ENCODE results near the gene MRI1. TPM values are rescaled to one million over a fixed set of nuclear protein-coding genes. Genes with fewer than 3 reads are reported as not detected.

MRI1 gene
- total RNA-seq, 1 experiment from 2014 or later = 29.9 TPM

- no peak for ATAC-seq
Measured at GRCh38 chr19:13761423-13761822, 2.9 kb upstream of the MRI1 start.

GRCh38 chr19:13762635-13763235, 1.6 kb upstream of the MRI1 start:
- Mint-ChIP-seq H3K27me3 (ENCODE audit: low read depth) (peaks cover 4% of the 10 kb centered on the region; the same call in 1 of the 2 replicates), H3K4me1 (peaks cover 7% of the 10 kb centered on the region), H3K9me3 (no peaks in the 10 kb centered on the region), H3K36me3 (peaks cover 19% of the 10 kb centered on the region), H3K4me3 (no peak overlapping the region), H3K27ac (no peak overlapping the region)
- POLR2A ChIA-PET = interaction anchor here (1.2 kb wide), 1 partner anchor 15 kb away, joined by 6 read pairs; a partner anchor contains a TSS
- DNase-seq (ENCODE audit: low spot score) (no peak), ATAC-seq (no peak)
- CTCF ChIA-PET = no interaction called here
- no peak for TF ChIP-seq NR3C1 (CRISPR knock-in tag; conservative IDR thresholded peaks at IDR 0.05; ENCODE audit: low read depth)
- TF ChIP-seq TCF7 (CRISPR knock-in tag; IDR thresholded peaks at IDR 0.05; ENCODE audit: low read depth) = no peak
- TF ChIP-seq USF1 (CRISPR knock-in tag; IDR thresholded peaks at IDR 0.05) = no peak
- no peak for TF ChIP-seq GRHL2 (CRISPR knock-in tag; IDR thresholded peaks at IDR 0.05; ENCODE audit: insufficient replicate concordance, severe bottlenecking)
- TF ChIP-seq NR1H2 (CRISPR knock-in tag; IDR thresholded peaks at IDR 0.05) = no peak
- no peak for TF ChIP-seq MAX (CRISPR knock-in tag; IDR thresholded peaks at IDR 0.05)
- TF ChIP-seq FOXJ3 (CRISPR knock-in tag; IDR thresholded peaks at IDR 0.05; ENCODE audit: borderline replicate concordance) = no peak
- no peak for TF ChIP-seq FOXP1 (CRISPR knock-in tag; IDR thresholded peaks at IDR 0.05; ENCODE audit: borderline replicate concordance)
- no peak for TF ChIP-seq TEAD4 (CRISPR knock-in tag; IDR thresholded peaks at IDR 0.05)
- TF ChIP-seq ATF3 (CRISPR knock-in tag; conservative IDR thresholded peaks at IDR 0.05) = no peak
- TF ChIP-seq IRF1 (CRISPR knock-in tag; IDR thresholded peaks at IDR 0.05) = no peak
- TF ChIP-seq ZNF121 (CRISPR knock-in tag; IDR thresholded peaks at IDR 0.05) = no peak
- no peak for TF ChIP-seq RELA (CRISPR knock-in tag; IDR thresholded peaks at IDR 0.05; ENCODE audit: borderline replicate concordance)
- no peak for TF ChIP-seq JAZF1 (CRISPR knock-in tag; IDR thresholded peaks at IDR 0.05)
- TF ChIP-seq ATF2 (CRISPR knock-in tag; IDR thresholded peaks at IDR 0.05; ENCODE audit: borderline replicate concordance, low read depth) = no peak
- no peak for TF ChIP-seq E2F1 (CRISPR knock-in tag; IDR thresholded peaks at IDR 0.05)

More at GRCh38 chr19:13761423-13761822, 2.9 kb upstream of the MRI1 start:
- Mint-ChIP-seq H3K4me1 (peaks cover 7% of the 10 kb centered on the region), H3K4me3 (no peak overlapping the region), H3K27me3 (ENCODE audit: low read depth) (peaks cover 4% of the 10 kb centered on the region; the same call in 1 of the 2 replicates), H3K36me3 (peaks cover 24% of the 10 kb centered on the region), H3K9me3 (no peaks in the 10 kb centered on the region), H3K27ac (no peak overlapping the region)
- no peak for DNase-seq (ENCODE audit: low spot score)
- ChIA-PET POLR2A (no interaction called here), CTCF (interaction anchor here (0.6 to 1.0 kb wide), 3 partner anchors 64 to 574 kb away, joined by 3 to 4 read pairs (median 3); no protein-coding TSS in a partner anchor)
- TF ChIP-seq E2F5 (CRISPR knock-in tag; IDR thresholded peaks at IDR 0.05) = no peak
- TF ChIP-seq ZMAT4 (CRISPR knock-in tag; IDR thresholded peaks at IDR 0.05) = no peak
- TF ChIP-seq ZNF121 (CRISPR knock-in tag; IDR thresholded peaks at IDR 0.05) = peak; percentile 74; the same call in 1 of the 2 replicates
